WTC11 (cell line): ENCODE data around the gene CRPPA.

ENCODE experiments used
- PRRX2 ChIP-seq: fragments of 250-450 bp; sonication (Bioruptor Pico); IDR thresholded peaks from 2 replicates; pipeline ENCODE4 v1.8.0; 2021; ENCODE audit warnings: mild to moderate bottlenecking
- TF ChIP-seq, protein P1 (sequence below): sonication (generic); formaldehyde crosslinking; IDR thresholded peaks from 2 replicates; pipeline ENCODE4 v1.8.1; 2023; ENCODE audit warnings: mild to moderate bottlenecking, missing genetic modification reagents, moderate library complexity
- TF ChIP-seq, protein P2 (sequence below): fragments of 200-600 bp; IDR thresholded peaks from 2 replicates; pipeline ENCODE4 v1.8.0; 2022; ENCODE audit warnings: antibody characterized with exemption

DNA sequence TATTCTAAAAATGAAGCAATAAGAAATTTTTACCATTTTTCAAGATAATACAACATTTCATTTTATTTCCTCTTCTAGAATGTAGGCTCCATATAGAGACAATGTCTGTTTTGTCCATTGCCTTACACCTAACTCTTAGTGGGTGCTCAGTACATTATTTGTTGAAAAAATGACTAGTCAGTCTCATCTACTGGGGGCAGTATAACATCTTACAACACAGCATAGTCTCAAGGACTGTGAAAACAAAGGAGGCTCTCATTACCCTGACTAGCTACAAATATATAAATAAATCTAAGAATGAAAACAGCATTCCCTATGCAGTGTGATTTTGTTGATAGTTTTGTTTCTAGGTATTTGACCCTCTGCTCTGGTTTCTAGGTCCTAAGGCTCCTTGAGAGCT is 11.6 kb downstream of the CRPPA start:
- TF ChIP-seq, protein P1, sequence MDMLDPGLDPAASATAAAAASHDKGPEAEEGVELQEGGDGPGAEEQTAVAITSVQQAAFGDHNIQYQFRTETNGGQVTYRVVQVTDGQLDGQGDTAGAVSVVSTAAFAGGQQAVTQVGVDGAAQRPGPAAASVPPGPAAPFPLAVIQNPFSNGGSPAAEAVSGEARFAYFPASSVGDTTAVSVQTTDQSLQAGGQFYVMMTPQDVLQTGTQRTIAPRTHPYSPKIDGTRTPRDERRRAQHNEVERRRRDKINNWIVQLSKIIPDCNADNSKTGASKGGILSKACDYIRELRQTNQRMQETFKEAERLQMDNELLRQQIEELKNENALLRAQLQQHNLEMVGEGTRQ (CRISPR knock-in tag): no peak
- TF ChIP-seq, protein P2, sequence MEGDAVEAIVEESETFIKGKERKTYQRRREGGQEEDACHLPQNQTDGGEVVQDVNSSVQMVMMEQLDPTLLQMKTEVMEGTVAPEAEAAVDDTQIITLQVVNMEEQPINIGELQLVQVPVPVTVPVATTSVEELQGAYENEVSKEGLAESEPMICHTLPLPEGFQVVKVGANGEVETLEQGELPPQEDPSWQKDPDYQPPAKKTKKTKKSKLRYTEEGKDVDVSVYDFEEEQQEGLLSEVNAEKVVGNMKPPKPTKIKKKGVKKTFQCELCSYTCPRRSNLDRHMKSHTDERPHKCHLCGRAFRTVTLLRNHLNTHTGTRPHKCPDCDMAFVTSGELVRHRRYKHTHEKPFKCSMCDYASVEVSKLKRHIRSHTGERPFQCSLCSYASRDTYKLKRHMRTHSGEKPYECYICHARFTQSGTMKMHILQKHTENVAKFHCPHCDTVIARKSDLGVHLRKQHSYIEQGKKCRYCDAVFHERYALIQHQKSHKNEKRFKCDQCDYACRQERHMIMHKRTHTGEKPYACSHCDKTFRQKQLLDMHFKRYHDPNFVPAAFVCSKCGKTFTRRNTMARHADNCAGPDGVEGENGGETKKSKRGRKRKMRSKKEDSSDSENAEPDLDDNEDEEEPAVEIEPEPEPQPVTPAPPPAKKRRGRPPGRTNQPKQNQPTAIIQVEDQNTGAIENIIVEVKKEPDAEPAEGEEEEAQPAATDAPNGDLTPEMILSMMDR: no peak
- TF ChIP-seq PRRX2: no peak
